MCF 10A (cell line): ENCODE data around the gene NINJ2. TPM values are rescaled to one million over a fixed set of nuclear protein-coding genes. Genes with fewer than 3 reads are reported as not detected.

Source experiments
- BruUV-seq: library from RNA; stranded (reverse); fragments of 400-500 nt; replicated peaks from 2 replicates; lab custom pipeline; 2021; lab: Mats Ljungman, UMichigan
- CTCF ChIA-PET: fragments of 300-600 bp; sonication (Branson Sonifier 250); formaldehyde crosslinking; extraction: SDS; loops from one replicate; lab custom pipeline; 2021; ENCODE audit warnings: antibody characterized with exemption, inconsistent platforms; lab: Yijun Ruan, JAX
- POLR2A ChIA-PET: fragments of 300-600, 350-650 bp; sonication (Branson Sonifier 250); formaldehyde crosslinking; extraction: SDS; loops from one replicate; lab custom pipeline; 2020; ENCODE audit warnings: antibody characterized with exemption, inconsistent platforms; lab: Yijun Ruan, JAX
- DNase-seq: peaks from one replicate; pipeline ENCODE4 v3.0.0-alpha.2; 2018; ENCODE audit not compliant: unreplicated experiment
- H3K27ac Mint-ChIP-seq: one replicate; pipeline ENCODE4 v1.8.0; 2022; ENCODE audit warnings: mild to moderate bottlenecking, low read depth, mixed read lengths; ENCODE audit not compliant: unreplicated experiment
- H3K27me3 Mint-ChIP-seq: one replicate; pipeline ENCODE4 v1.8.0; 2022; ENCODE audit warnings: mixed read lengths; ENCODE audit not compliant: insufficient read depth, unreplicated experiment
- H3K36me3 Mint-ChIP-seq: one replicate; pipeline ENCODE4 v1.8.0; 2022; ENCODE audit warnings: mild to moderate bottlenecking, moderate library complexity, mixed read lengths; ENCODE audit not compliant: insufficient read depth, unreplicated experiment
- H3K4me1 Mint-ChIP-seq: one replicate; pipeline ENCODE4 v1.8.0; 2022; ENCODE audit warnings: mixed read lengths; ENCODE audit not compliant: insufficient read depth, unreplicated experiment
- H3K4me3 Mint-ChIP-seq: one replicate; pipeline ENCODE4 v1.8.0; 2022; ENCODE audit warnings: mild to moderate bottlenecking, moderate library complexity, mixed read lengths; ENCODE audit not compliant: unreplicated experiment
- H3K9me3 Mint-ChIP-seq: one replicate; pipeline ENCODE4 v1.8.0; 2022; ENCODE audit warnings: mixed read lengths; ENCODE audit not compliant: unreplicated experiment
- CTCF ChIP-seq: fragments of 200-600 bp; IDR thresholded peaks from one replicate; pipeline ENCODE4 v1.8.0; 2022; ENCODE audit warnings: antibody characterized with exemption, mild to moderate bottlenecking; ENCODE audit not compliant: unreplicated experiment
- intact Hi-C: fragments of 100-400 bp; cut with micrococcal nuclease; formaldehyde crosslinking; loops from 2 replicates; pipeline ENCODE4 v1.14.1; 2022
- total RNA-seq: library from RNA; stranded (reverse); gene quantifications from 2 replicates; pipeline ENCODE4 v1.2.3, GENCODE V29; 2022

Gene NINJ2
- total RNA-seq, 1 experiment from 2014 or later = not detected

- no peaks in the 10 kb centered on the region for H3K36me3 Mint-ChIP-seq
- ChIA-PET CTCF (no interaction called here), POLR2A (no interaction called here)
- H3K9me3 Mint-ChIP-seq = no peaks in the 10 kb centered on the region
- no peak overlapping the region for H3K27ac Mint-ChIP-seq
- no peaks in the 10 kb centered on the region for H3K27me3 Mint-ChIP-seq
- no peaks in the 10 kb centered on the region for H3K4me1 Mint-ChIP-seq
- intact Hi-C loops = no loop called here
- BruUV-seq = no TSS peak
- TF ChIP-seq CTCF = no peak
- no peak for DNase-seq
- H3K4me3 Mint-ChIP-seq = no peak overlapping the region
Observed at GRCh38 chr12:678747-679712, 15.8 kb upstream of the NINJ2 start.

- CTCF ChIA-PET = interaction anchor here (0.6 kb wide), 1 partner anchor 19 kb away, joined by 3 read pairs; no protein-coding TSS in a partner anchor
- H3K4me1 Mint-ChIP-seq = no peaks in the 10 kb centered on the region
- H3K27ac Mint-ChIP-seq = no peak overlapping the region
- no TSS peak for BruUV-seq
- POLR2A ChIA-PET = interaction anchor here (0.6 kb wide), 1 partner anchor 12 kb away, joined by 3 read pairs; no protein-coding TSS in a partner anchor
- intact Hi-C loops = no loop called here
- no peaks in the 10 kb centered on the region for H3K9me3 Mint-ChIP-seq
- H3K36me3 Mint-ChIP-seq = no peaks in the 10 kb centered on the region
- H3K4me3 Mint-ChIP-seq = no peak overlapping the region
- H3K27me3 Mint-ChIP-seq = no peaks in the 10 kb centered on the region
- TF ChIP-seq CTCF = no peak
- no peak for DNase-seq
Observed at GRCh38 chr12:675562-675961, 12.3 kb upstream of the NINJ2 start.

GRCh38 chr12:674272-674781 is 11.1 kb upstream of the NINJ2 start:
- POLR2A ChIA-PET = interaction anchor here (0.7 to 1.5 kb wide), 3 partner anchors 9 to 854 kb away, joined by 3 read pairs; no protein-coding TSS in a partner anchor
- no peak overlapping the region for H3K27ac Mint-ChIP-seq

More at GRCh38 chr12:674272-674781, 11.1 kb upstream of the NINJ2 start:
- CTCF ChIA-PET = no interaction called here
- Mint-ChIP-seq H3K27me3 (no peaks in the 10 kb centered on the region), H3K9me3 (no peaks in the 10 kb centered on the region), H3K36me3 (no peaks in the 10 kb centered on the region), H3K4me1 (no peaks in the 10 kb centered on the region), H3K4me3 (no peak overlapping the region)
- DNase-seq = peak; percentile 6
- intact Hi-C loops = no loop called here
- no TSS peak for BruUV-seq
- no peak for TF ChIP-seq CTCF
